ENCODE results near the gene C20orf144. TPM values are rescaled to one million over a fixed set of nuclear protein-coding genes. Genes with fewer than 3 reads are reported as not detected.

The C20orf144 gene
- total RNA-seq, 4 donors from 2014 or later: not detected

DNA sequence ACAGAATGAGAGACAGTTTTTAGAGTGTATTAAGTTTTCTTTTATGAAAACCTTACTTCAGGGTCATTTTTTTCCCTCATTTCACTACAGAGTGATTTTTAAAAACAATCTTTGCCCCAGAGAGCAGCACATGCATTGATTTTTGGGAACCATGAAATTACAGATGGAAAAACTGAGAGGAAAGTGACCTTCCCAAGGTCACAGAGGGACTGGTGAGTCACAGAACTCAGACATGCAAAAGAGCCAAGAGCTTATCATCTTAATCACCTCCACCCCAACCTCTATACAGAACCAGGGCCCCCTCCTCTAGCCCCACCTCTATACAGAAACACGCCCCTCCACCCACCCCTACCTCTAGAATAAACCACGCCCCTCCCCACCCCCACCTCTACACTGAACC, 47.3 kb downstream of the C20orf144 start:
- intact Hi-C loops (cut with DNase I; ENCODE audit: low total_unique reads): no loop called here
- DNase-seq (ENCODE audit: low spot score in 2 of 2): no peak
- WGBS, 2 donors: 80 to 87% methylated on average over 2 of the region's 2 CpGs
- TF ChIP-seq POLR2A (IDR thresholded peaks at IDR 0.05) (no peak), CTCF (IDR thresholded peaks at IDR 0.05) (no peak)
- no peak overlapping the region for H3K4me3 ChIP-seq (ENCODE audit: low read depth, poor library complexity, severe bottlenecking)

- no peak overlapping the region for H3K4me3 ChIP-seq (ENCODE audit: low read depth, poor library complexity, severe bottlenecking)
- no peak for DNase-seq (ENCODE audit: low spot score in 2 of 2)
- WGBS, 2 donors: 72 to 73% methylated on average over 16 of the region's 16 CpGs
- TF ChIP-seq CTCF (IDR thresholded peaks at IDR 0.05) (no peak), POLR2A (IDR thresholded peaks at IDR 0.05) (no peak)
- intact Hi-C loops (cut with DNase I; ENCODE audit: low total_unique reads): no loop called here
Measured at GRCh38 chr20:33709905-33710541, 47.9 kb downstream of the C20orf144 start.

DNA sequence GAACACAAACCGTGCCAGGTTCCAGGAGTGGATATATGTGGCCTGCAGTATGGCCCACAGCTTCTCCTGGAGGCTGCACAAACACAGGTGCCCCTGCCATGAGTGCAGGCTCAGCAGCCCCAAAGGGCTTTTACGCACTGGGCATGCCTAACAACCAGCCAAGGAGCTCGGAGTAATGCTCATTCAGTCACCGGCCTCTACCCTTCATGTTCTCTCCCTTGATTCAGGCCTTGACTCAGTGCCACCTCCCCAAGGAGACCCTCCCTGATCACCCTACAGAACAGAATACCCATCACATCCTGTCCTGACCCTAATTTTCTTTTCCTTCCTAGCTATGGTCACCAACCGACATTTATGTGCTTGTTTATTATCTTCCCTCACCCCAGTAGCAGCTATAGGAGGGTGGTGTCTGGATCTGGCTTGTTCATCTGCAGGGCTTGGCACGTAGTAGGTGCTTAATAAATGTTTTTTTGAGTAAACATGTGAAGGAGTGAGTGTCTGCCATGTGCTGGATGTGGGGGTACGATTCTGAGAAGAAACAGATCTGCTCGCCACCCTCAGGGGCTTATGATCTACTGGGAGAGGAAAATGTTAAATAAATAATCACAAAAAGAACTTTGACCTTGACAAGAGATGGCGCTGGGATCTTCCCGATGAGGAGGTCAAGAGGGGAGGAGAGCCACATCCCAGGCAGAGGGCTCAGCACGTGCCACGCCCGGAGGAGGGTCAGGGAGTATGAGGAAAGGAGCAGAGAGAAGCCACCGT, 48.7 kb downstream of the C20orf144 start:
- intact Hi-C loops (cut with DNase I; ENCODE audit: low total_unique reads): no loop called here
- DNase-seq (ENCODE audit: low spot score in 2 of 2): no peak
- WGBS, 2 donors: 77 to 83% methylated on average over 14 of the region's 14 CpGs
- no peak for TF ChIP-seq POLR2A (IDR thresholded peaks at IDR 0.05)
- TF ChIP-seq CTCF (IDR thresholded peaks at IDR 0.05): no peak
- H3K4me3 ChIP-seq (ENCODE audit: low read depth, poor library complexity, severe bottlenecking): no peak overlapping the region

DNA sequence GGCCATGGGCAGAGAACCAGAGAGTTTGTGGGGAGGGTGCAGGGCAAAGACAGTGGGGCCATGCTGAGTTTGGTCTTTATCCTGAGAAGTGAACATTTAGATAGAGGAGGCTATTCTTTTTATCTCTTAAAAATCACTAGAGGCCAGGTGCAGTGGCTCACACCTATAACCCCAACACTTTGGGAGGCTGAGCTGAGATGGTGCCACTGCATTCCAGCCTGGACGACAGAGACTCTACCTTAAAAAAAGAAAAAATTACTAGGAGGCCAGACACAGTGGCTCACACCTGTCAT, 49.3 kb downstream of the C20orf144 start:
- intact Hi-C loops (cut with DNase I; ENCODE audit: low total_unique reads): no loop called here
- WGBS, 2 donors: 0 to 67% methylated on average over 1 of the region's 1 CpG
- no peak for TF ChIP-seq POLR2A (IDR thresholded peaks at IDR 0.05)
- no peak for TF ChIP-seq CTCF (IDR thresholded peaks at IDR 0.05)
- H3K4me3 ChIP-seq (ENCODE audit: low read depth, poor library complexity, severe bottlenecking): no peak overlapping the region
- no peak for DNase-seq (ENCODE audit: low spot score in 2 of 2)

Other genes with a start within 250 kb of the C20orf144 start
- gene SNTA1, start 218.6 kb upstream of the C20orf144 start, total RNA-seq: 10 to 100 TPM; 13.0 to 22.6 (median 17.8) TPM
- gene CBFA2T2, start 172.2 kb upstream of the C20orf144 start, total RNA-seq: 10 to 100 TPM; 17.2 to 24.6 (median 21.7) TPM
- gene ACTL10, start 4.6 kb downstream of the C20orf144 start, total RNA-seq: 10 to 100 TPM in 1 of 4 donors, 1 to 10 TPM in 3; 2.1 to 10.2 (median 3.7) TPM
- gene NECAB3, start 12.1 kb downstream of the C20orf144 start, total RNA-seq: 10 to 100 TPM; 17.1 to 30.8 (median 23.3) TPM
- gene E2F1, start 24.1 kb downstream of the C20orf144 start, total RNA-seq: 1 to 10 TPM; 1.4 to 6.3 (median 5.7) TPM
- 10 to 100 TPM; 12.5 to 34.1 (median 21.2) TPM for gene PXMP4, start 58.0 kb downstream of the C20orf144 start, total RNA-seq
- 1 to 10 TPM; 3.5 to 5.4 (median 4.2) TPM for gene ZNF341, start 69.7 kb downstream of the C20orf144 start, total RNA-seq
- 100 to 1,000 TPM in 2 of 4 donors, 10 to 100 TPM in 2; 92.9 to 113 (median 105) TPM for gene CHMP4B, start 149.0 kb downstream of the C20orf144 start, total RNA-seq